ENCODE measurements around the gene TENT4A.
A peak's percentile ranks its signal among the peaks of the same experiment; 100 is the strongest.

The TENT4A gene

DNA sequence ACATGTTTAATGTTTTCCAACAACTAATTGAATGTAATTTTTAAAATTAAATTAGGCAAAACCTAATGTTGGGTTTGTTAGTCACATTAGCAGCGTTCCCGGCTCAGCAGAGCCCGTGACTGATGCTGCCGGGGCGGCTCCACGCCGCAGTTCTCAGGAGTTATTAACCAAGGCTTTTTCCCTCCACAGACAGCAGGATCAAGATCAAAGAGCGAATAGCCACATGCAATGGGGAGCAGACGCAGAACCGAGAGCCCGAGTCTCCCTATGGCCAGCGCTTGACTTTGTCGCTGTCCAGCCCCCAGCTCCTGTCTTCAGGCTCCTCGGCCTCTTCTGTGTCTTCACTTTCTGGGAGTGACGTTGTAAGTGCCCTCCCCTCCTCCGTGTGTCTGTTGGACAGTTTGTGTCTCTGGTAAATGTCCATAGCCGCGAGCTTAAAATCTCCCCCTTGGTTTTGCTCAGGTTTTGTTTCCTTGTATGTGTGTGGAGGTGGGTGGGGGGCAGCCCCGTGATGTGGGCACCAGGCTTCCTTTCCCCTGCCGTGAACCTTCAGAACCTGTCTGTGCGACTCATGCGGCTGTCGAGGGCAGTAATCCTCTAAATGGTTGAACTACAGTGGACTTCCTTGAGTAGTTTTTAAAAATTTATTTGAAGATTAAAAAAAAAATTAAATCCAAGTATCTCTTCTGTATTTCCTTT, 37.1 kb downstream of the TENT4A start:
- FAIRE-seq (no peak), DNase-seq (ENCODE audit: low spot score) (no peak)

DNA sequence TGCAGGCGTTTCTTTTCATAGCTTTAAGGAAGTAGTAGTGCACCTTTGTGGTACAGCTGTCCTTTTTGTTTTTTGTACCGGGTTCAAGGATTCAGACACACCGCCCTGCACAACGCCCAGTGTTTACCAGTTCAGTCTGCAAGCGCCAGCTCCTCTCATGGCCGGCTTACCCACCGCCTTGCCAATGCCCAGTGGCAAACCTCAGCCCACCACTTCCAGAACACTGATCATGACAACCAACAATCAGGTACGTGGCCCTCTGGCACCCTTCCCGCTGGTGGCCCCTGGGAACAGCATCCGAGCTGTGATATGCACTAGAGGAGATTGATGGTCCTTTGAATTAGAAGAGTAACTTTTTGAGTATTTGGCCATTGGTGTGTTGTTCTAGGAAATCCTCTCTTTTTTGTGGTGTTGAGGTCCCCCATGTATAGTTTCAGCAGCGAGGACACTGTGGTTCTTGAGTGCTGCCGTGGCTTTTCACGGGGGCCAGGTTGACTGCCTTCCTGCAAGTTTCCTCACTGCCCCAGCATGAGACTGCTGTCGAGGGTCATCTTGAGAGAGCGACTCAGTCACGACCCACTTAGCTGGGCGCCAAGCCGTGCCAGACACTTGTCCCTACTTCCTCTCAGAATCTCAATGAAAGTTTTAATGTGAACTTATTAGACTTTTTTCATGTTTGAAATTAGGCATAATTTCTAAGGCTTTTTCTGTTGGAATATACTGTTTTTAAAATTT, 37.9 kb downstream of the TENT4A start:
- DNase-seq (ENCODE audit: low spot score) (no peak), FAIRE-seq (no peak)

DNA sequence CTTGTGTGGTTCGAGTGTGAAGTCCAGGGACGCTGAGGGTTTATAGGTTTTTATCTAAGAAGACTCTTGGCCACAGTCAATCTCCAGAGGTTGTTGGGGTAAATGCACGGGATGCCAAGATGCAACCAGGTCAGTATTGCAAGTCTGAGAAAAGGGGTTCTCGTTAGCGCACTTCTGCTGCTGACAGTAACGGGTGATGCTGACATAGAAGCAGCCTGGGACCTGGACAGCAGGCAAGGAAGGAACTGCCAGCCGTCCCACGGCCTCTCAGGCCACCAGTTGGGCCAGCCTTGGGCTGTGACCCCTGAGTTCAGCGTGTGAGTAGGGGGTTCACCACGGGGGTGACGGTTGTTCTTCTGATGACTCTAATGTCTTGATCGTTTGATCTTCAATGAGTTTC, 39.0 kb downstream of the TENT4A start:
- FAIRE-seq = no peak

DNA sequence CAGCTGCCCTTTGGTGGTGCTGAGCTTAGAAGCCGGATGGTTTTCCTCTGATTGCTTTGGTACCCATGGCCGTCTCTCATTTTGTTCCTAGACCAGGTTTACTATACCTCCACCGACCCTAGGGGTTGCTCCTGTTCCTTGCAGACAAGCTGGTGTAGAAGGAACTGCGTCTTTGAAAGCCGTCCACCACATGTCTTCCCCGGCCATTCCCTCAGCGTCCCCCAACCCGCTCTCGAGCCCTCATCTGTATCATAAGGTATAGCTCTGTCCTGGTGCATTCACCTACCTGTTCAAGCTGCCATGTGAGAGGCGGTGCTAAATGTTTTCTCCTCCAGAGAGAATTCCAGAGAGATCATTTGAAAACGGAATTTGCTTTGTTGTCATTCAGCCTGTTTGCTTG, 39.5 kb downstream of the TENT4A start:
- FAIRE-seq (no peak), DNase-seq (ENCODE audit: low spot score) (no peak)

More for the DNA sequence above, 39.0 kb downstream of the TENT4A start:
- DNase-seq (ENCODE audit: low spot score) = no peak

DNA sequence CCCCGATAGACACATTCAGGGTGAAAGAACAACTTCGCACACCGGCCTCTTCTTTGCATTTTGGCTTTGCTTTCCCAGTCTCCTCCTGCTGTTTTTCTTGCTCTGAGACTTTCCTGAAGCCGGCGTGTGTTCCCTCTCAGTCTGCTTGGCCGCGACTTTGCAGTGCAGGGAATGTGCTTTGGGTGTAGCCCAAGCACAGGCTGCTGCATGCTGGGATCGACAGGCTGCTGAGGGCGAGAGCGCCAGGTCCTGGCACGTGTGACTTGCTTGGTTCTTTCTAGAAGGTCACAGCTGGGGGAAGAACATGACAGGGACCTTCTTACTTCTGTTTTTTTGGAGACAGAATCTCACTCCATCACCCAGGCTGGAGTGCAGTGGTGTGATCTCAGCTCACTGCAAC, 40.6 kb downstream of the TENT4A start:
- FAIRE-seq (no peak), DNase-seq (ENCODE audit: low spot score) (no peak)

DNA sequence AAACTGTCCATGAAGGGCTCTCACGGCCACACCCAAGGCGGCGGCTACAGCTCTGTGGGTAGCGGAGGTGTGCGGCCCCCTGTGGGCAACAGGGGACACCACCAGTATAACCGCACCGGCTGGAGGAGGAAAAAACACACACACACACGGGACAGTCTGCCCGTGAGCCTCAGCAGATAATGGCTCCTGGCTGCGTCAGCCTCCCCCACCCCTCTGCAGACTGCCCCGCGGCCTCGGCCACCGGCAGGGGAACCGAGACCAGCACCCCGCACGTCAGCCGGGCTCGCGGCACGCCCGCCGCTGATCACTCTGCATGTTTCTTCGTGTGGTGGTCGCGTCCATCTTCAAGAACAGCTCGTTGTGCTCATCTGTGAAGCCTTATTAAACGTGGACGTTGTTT, 41.5 kb downstream of the TENT4A start:
- DNase-seq (ENCODE audit: low spot score) (no peak), FAIRE-seq (no peak)

DNA sequence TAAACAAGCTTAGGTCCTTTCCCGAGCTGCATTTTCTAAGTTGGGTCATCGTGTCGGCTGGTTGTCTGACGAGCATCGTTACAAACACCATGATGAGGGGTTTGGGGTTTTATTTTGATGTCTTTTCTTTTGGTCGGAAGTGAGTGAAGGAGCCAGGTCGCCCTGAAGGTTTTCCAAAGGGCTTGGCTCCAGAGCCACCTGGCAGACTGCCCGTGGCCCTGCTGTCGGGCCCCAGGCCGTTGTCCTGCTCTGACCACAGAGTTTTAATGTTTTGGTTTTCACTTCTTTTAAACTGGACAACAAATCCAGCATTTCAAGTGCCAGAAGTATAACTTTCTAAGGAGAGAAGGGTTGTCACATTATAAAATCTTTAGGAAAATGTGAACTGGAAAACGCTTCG, 42.3 kb downstream of the TENT4A start:
- FAIRE-seq (no peak), DNase-seq (ENCODE audit: low spot score) (no peak)

DNA sequence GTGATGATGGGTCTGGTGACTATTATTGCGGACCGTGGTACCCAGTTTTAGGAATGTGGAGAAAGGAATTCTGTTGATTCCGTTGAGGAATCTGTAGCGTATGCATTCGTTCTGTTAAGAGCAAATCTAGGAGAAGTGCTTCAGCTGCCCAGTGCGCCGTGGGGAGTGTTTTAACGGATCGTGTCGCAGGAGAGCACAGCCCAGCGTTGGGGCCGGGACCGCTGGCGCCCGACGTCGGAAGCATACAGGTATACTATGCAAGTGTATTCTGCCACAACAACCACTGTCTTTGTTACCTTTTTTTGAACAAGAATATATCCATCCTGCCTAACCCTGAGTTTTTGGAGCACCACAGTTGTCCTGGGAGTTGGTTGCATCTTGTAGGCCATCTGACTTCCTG, 42.7 kb downstream of the TENT4A start:
- no peak for DNase-seq (ENCODE audit: low spot score)
- FAIRE-seq = no peak

DNA sequence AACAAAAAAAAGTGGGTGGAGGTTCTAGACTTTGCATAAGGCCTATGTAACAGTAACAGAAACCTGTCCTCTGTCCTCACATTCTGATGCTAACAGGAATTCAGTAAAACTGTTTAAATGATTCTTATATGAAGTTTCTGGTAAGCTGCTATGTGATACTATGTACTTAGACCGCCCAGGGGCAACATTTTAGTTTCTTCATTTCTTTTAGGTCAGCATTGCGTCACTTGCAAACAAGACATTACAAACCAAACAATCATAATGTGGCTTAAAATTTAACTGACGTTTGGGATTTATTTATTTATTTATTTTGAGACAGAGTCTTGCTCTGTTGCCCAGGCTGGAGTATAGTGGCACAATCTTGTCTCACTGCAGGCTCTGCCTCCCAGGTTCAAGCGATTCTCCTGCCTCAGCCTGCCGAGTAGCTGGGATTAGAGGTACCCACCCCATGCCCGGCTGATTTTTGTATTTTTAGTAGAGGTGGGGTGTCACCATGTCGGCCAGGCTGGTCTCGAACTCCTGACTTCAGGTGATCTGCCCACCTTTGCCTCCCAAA, 44.3 kb downstream of the TENT4A start:
- DNase-seq (ENCODE audit: low spot score) (no peak), FAIRE-seq (no peak)

DNA sequence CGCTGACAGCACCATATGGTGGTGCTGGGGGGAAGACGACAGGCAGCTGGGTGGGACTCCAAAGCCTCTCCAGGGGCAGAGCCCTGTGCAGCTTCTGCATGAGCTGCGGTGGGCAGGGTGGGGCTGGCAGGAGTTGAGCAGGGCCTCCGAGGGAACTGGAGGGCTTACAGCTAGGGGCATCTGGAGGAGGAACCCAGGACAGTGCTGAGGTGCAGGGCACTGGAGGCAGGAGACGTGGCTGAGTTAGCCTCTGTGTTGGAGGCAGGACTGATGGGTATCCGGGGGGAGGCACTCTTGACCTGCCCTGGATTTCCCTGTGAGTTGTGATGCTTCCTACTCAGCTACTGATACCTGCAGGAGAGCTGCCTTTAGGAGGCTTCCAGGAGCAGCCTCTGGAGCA, 45.0 kb downstream of the TENT4A start:
- no peak for DNase-seq (ENCODE audit: low spot score)
- FAIRE-seq = no peak

DNA sequence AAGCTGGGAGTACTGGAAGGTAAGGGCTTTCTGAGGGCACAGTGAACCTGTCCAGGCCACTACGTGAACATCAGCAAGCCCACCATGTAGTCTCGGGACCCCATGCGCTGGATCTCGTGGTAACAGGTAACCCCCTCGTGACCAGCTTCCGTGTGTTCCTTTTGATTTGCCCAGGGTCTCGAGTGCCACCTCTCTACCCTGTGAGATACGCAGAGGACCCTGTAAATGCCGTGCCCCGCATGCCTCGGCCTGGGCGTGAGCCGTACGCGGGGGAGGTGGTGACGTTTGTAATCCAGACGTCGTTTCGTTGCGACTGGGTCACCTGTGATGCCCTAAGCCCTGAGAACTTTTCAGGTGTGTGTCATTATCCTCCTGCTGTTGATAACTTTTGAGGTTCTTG, 45.5 kb downstream of the TENT4A start:
- DNase-seq (ENCODE audit: low spot score) (no peak), FAIRE-seq (no peak)

DNA sequence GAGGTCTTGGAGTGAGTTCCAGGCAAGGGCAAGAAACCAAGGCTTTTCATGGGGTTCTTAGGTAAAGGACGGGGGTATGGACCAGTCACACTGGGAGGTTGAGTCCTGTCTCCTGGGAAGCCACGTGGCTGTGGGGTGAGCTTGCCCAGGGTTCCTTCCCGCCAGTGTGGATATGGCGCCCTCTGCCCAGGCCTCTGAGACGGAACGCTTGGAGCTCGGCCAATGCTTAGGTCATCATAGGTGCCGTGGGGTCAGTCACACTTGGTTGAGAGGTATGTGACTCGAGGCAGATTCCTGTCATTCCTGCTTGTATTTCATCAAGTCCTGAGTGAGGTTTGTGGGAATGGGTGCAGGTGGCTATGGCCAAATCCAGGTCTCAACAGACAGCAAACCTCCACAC, 46.2 kb downstream of the TENT4A start:
- DNase-seq (ENCODE audit: low spot score) (peak; percentile 73), FAIRE-seq (no peak)

DNA sequence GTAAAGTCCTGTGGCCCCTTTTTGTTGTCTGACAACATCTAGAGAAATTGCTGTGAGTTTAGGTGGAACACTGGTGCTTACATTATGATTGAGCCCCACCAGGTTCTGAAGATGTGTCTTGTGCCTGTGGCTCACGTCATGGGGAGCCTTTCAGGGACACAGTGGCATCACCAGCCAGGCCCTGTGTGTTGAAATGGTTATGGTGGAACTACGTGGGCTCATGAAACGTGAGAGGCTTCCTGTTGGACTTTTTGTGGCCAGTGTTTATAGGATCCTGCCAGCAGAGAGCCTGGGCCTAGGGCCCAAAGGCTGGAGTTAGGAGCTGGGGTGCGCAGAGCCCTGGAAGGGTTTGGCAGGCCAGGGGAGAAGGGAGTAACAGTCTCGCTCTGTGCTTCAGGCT, 46.8 kb downstream of the TENT4A start:
- FAIRE-seq (no peak), DNase-seq (ENCODE audit: low spot score) (no peak)

DNA sequence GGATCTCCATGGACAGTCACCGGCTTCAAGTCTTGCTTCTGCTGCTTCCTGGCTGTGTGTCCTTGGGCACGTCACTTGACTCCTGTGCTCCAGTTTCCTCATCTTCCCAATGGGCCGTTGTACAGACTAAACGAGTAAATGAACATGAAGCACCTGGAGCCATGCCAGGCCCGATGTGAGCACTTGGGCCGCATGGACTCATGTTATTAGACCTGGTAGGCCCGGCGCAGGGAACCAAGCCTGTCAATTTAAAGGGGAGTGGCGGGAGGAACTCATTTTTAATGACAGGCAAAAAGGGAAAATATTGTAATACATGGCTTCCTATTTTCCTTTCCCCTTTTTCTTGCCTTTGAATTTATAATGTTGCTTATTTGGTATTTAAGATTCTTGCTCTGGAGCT, 47.5 kb downstream of the TENT4A start:
- DNase-seq (ENCODE audit: low spot score) = no peak
- FAIRE-seq = no peak

DNA sequence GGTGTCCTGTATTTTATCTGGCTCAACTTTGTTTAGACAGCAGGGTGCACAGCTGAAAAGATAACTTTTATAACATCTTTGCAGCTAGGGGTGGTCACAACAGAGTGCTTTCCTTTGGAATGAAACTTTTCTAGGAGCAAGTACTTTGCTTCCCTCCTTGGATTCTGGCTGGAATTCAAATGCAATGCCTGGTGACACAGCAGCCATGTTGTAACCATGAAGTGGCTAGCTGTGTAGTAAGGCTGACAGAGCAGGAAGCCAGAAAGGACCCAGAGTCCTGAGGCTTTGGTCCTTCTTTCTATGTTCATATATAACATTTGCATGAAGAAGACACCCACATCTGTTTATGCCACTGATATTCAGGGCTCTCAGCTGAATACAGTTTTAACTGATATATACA, 48.1 kb downstream of the TENT4A start:
- DNase-seq (ENCODE audit: low spot score) (no peak), FAIRE-seq (no peak)

DNA sequence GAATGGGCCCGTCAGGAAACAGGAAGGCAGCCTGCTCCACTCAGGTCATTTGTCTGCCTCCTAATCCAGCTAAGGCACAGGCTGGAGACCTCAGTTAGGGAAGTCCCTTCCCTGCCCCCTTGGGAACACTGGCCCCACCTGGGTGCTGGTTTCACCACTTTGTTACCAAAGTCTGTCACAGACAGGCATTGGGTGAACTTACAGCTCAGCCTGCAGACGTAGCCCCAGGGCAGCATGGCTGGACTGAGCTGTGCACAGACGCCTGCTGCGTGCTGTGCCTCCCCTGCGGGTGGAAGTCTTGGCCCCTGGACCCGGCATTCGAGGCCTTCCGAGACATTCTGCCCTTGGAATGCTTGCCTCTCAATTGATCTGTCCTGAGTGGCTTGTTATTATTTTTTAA, 48.9 kb downstream of the TENT4A start:
- FAIRE-seq (no peak), DNase-seq (ENCODE audit: low spot score) (no peak)

DNA sequence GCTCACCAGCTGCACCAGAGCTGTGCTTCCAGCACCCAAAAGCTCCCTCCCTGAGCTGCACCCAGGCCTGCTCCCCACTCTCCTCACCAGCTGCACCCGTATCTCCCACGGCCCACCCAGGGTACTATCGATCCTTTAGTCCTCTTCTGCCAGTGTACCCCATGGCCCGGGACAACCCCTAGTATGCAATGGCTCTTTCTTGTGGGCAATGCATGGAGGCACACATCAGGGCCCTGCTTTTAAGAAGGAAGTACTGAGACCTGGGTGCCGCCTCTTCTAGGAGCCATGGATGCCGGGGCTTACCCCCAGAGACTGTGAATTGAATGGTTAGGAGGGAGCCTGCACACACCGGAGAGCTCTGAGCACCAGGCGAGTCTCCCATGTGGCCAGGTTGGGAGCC, 49.5 kb downstream of the TENT4A start:
- no peak for DNase-seq (ENCODE audit: low spot score)
- no peak for FAIRE-seq

DNA sequence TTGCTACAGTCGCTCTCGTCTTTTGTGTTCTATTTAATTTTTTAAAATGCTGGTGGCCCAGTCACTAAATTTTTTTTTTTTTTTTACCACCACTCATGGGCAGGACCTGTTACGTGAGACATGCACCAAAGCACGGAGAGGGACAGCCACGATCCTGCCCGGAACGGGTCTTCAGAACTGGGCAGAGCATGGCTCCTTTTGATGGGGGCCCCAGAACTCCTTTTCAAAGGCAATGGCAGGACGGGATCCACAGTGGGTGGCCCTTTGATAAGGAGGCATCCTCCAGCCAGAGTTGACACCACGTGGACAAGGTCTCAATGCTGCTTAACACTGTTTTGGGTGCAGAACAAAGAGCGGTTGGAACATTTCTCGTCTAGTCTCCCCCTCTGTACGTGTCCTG, 50.0 kb downstream of the TENT4A start:
- DNase-seq (ENCODE audit: low spot score) = no peak
- no peak for FAIRE-seq

DNA sequence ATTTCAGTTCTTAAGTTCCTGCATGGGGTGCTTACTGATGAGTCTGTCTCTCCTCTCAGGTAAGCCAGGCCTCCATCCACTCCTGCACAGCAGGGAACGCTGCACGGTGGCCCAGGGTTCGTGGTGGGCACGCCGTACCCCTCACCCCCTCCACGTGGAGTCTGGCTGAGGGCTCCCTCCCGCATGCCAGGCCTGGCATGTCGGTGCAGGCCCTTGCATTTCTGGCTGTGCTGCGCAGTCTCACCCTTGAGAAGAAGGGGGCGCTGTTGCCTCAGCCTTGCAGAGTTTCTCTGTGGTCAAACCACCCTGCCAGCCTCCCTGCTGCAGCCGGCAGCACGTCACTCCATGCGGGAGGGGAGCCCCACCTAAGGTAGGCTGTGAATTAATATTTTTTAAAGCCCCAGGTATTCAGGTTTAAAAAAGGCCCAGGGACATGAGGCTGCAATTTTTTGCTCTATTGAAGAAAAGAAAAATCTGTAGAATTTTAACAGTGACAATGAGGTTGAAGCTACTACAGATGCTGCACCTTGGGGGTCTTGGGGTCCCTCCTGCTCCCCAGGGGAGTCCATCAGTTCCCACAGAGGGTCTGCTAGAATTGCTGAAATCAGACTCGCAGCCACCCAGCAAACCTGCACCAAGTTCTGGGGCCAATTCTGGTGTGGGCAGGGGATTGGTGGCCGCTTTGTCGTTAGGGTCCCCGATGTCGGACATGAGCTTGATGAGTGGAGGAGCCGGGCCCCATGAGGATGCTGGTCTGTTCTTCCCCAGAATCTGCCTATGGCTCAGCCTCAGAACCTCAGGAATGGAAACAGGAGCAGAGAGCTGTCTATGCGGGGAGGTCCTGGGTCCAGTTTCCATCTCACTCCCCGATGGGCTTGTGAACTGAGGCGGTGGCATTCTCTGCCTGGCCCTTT, 52.6 kb downstream of the TENT4A start:
- DNase-seq (ENCODE audit: low spot score) (peak; percentile 94), FAIRE-seq (peak; percentile 93)

DNA sequence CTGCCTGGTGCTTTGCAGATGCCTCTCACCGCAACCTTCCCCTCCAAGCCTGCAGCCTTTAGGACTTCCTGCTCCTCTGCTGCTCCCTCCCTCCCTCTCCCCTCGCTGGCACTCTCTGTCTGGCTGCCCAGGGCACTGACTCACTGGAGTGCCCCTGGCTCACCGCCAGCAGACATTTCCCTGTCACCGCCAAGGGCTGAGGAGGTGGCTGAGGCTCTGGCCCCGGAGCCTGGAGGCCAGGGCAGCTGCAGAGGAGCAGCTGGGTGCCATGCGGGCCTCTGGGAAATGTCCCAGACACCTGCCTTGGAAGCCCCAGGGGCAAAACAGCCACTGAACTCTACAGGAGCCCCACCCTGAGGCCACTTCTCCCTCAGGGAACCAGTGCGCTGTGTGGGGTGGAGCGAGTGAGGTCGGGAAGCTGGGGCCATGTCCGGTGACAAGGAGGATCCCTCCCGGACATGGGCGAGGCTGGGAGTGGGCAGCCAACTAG, 53.4 kb downstream of the TENT4A start:
- DNase-seq (ENCODE audit: low spot score) (peak; percentile 97), FAIRE-seq (peak; percentile 99)

DNA sequence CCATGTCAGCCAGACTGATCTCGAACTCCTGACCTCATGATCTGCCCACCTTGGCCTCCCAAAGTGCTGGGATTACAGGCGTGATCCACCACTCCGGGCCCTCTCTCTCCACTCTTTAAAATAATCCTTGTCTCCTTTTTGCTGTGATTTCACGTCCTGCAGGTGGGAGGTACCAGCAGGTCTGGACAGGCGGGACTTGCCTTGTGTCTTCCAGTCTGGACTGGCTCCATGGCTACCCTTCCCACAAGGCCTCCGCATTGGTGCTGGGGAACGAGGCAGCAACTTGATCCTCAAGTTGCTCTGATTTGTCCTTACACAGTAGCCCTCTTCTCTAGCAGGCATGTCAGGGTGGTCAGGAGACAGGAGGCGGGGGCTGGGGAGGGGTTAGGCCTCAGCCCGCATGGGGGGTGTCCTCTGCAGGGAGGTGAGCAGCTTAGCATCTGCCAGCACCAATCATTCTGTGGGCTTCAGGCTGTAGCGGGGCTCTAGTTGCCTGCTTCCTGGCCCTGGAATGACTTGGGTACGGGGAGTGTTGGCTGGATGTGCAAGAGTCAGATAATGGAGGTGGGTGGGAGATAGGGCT, 54.3 kb downstream of the TENT4A start:
- FAIRE-seq (peak; percentile 82), DNase-seq (ENCODE audit: low spot score) (no peak)

Data from urothelium cell line (cell line).